Uterus (tissue), 2 donors: Measurements from ENCODE around the gene LCE2A.

ENCODE experiments used
- CTCF ChIP-seq, 4 experiments: fragments of 200-600 bp in 2 of 4; fragments of 450-650 bp in 2 of 4; sonication (generic) in 2 of 4; IDR thresholded peaks; one replicate each; pipeline ENCODE4 v1.5.1; 2016 to 2019; ENCODE audit warnings: antibody characterized with exemption in 4 of 4, mild to moderate bottlenecking in 2 of 4, moderate library complexity in 1 of 4
- POLR2A ChIP-seq, 2 donors: fragments of 450-650 bp; IDR thresholded peaks; one replicate each; pipeline ENCODE4 v1.6.1; 2016; ENCODE audit warnings: antibody characterized with exemption in 2 of 2, mild to moderate bottlenecking in 1 of 2, moderate library complexity in 1 of 2

GRCh38 chr1:152654110-152654509, 44.0 kb upstream of the LCE2A start:
- TF ChIP-seq CTCF (IDR thresholded peaks at IDR 0.05): peak in 1 of 4 experiments; percentile 10
- TF ChIP-seq POLR2A (IDR thresholded peaks at IDR 0.05): no peak
